NCI-H1048 (cell line): Measurements from ENCODE around the gene PLXNA4.

Source experiments
- DNase-seq: peaks from one replicate; lab custom pipeline; 2025; lab: John Stamatoyannopoulos, UW

PLXNA4 gene

DNA sequence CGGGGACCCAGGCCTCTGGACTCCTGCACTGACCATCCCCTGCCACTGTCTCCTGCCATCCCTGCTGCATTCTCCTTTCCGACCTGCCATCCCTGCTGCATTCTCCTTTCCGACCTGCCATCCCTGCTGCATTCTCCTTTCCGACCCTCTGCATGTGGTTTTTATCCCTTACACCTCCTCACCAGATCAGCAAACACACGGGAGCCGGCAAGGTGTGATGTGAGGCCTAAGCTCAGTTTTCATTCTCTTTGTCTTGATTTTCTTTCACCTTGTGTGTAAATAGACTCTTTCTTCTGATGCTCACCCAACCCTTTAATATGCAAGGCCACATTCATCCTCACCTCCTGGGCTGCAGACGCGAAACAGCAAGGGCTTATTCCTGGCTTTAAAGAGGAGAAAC lies 11.4 kb downstream of the PLXNA4 start:
- DNase-seq = no peak

DNA sequence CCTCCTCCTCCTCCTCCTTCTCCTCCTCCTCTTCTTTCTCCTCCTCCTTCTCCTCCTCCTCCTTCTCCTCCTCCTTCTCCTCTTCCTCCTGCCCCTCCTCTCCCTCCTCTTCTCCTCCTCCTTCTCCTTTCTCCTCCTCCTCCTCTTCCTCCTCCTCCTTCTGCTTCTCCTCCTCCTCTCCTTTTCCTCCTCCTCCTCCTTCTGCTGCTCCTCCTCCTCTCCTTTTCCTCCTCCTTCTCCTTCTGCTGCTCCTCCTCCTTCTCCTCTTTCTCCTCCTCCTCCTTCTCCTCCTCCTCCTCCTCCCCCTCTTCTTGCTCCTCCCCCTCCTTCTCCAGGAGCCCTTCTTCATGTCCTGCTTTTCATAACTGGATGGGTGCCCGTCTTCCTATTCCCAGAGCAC lies 12.2 kb downstream of the PLXNA4 start:
- DNase-seq = no peak

DNA sequence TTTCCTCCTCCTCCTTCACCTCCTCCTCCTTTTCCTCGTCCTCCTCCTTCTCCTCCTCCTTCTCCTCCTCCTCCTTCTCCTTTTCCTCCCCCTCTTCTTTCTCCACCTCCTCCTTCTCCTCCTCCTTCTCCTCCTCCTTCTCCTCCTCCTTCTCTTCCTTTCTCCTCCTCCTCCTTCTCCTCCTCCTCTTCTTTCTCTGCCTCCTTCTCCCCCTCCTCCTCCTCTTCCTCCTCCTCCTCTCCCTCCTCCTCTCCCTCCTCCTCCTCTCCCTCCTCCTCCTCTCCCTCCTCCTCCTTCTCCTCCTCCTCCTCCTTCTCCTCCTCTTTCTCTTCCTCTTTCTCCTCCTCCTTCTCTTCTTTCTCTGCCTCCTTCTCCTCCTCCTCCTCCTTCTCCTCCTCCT lies 13.6 kb downstream of the PLXNA4 start:
- DNase-seq = no peak

DNA sequence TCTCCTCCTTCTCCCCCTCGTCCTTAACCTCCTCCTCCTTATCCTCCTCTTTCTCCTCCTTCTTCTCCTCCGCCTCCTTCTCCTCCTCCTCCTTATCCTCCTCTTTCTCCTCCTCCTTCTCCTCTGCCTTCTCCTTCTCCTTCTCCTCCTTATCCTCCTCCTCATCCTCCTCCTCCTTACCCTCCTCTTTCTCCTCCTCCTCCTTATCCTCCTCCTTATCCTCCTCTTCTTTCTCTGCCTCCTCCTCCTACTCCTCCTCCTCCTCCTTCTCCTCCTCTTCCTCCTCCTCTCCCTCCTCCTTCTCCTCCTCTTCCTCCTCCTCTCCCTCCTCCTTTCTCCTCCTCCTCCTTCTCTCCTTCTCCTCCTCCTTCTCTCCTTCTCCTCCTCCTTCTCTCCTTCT lies 14.5 kb downstream of the PLXNA4 start:
- DNase-seq = no peak

DNA sequence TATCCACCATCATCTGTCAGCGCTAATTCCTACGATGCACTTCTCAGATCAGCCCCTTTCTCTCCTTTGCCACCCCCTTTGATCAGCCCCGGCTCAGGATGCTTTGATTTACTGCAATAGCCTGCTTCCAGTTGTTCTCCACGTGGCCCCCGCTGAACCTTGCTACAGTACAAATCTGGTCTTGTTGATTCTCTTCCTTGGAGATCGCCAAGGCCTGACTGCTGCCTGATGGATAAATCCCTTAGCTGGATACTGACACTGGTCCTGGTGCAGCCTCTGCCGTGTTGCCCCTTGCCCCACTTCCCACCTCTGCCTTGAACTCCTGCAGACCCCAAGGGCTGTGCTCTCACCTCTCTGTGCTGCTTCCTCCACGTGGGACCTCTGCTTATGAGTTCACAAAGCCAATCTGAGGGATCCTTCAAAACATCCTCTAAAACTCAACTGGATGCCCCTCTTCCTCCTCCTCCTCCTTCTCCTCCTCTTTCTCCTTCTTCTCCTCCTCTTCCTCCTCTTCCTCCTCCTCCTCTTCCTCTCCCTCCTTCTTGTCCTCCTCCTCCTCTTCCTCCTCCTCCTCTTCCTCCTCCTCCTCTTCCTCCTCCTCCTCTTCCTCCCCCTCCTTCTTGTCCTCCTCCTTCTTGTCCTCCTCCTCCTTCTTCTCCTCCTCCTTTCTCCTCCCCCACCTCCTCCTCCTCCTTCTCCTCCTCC lies 15.3 kb downstream of the PLXNA4 start:
- DNase-seq = no peak

DNA sequence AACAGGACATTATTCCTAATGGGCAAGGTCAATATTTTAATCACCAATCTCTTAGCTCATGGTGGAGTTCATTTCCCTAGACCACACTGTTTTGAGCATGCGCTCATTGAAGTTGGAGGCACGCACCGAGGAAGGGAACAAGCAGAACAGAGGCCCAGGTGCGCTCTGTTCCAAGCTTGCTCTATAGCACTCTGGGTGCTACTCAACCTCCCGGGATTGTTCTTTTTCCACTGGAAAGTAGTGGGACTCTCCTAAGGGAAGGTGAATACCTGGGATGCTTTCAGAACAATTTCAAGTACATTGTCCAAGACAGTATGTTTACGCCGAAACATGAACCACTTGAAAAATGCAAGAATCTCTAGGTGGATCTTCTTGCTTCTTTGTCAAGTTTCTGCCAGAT lies 16.2 kb downstream of the PLXNA4 start:
- no peak for DNase-seq

DNA sequence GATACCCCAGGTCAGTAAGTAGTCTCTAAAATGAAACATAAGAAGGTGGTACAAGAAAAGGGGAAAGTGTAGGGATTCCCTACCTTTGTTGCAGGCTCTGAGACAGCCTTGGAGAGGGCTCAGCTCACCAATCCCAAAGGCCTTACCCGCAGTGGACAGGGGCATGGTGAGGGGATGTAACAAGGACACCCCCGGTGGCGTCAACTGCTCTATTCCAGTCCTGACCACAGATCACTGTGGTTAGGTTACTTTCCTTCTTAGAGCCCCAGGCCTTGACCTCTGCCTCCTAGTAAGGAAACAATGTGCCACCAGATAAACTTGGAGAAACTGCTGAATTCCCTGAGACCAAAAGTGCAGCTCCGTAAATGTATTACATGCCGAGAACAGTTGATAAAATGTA lies 17.5 kb downstream of the PLXNA4 start:
- no peak for DNase-seq

DNA sequence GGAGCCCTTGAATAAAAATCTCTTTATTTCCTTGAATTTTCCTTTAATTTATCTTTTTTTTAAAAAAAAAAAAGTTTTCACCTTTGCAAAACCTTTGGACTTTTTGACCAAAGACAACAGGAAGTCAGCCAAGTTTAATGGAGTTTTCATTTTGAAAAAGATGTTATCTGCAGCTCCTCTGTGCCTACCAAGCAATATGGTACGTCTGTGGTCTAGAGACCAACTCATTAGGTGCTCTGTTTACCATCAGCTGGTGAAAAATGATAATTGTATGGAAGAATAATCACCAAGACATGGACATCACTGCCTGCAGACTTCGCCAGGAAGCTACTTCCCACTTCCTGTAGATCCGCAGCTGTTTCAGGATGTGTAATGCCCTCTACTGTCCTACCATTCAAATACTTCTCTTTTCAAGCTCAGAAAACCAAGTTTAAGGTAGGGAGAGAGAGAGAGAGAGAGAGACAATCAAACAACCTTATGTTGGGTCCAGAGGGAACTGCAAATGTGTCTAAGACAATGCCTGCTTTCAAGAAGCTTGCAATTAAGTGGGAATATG lies 18.7 kb downstream of the PLXNA4 start:
- DNase-seq = no peak

DNA sequence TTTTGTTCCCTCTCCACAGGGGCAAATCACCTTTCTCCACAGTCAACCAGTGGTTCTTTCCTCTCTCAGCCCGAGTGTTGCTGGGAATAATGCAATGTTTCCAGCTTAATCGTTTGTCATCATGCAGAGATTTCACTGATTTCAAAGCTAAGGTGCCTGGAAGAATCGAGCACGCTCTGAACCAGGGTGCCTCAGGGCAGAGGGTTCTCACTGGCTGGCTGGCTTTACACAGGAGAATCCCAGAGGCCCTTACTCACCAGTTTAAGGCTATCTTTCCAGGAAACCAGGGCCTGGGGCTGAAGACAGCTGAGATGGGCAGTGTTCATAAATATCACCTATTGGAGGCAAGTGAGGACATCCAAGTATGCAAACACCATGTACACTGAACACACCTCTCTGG lies 21.8 kb downstream of the PLXNA4 start:
- no peak for DNase-seq

DNA sequence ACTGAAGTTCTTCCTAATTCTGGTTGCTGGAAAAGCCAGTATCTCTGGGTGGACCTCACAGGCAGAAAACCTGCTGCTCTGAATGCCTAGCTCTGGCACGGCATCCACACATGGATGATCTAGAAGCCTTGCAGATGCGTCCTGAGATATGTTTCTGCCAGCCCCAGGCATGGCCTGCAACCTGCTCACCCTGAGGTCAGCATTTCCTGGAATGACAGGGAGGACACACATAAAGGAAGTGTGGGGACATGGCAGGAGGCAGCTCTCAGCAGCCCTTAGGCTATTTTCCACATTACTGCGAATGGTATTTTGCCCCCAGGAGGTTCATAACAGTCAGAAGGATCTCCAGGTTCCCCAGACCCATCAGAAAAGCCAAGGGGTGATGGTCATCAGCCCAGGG lies 23.2 kb downstream of the PLXNA4 start:
- no peak for DNase-seq

DNA sequence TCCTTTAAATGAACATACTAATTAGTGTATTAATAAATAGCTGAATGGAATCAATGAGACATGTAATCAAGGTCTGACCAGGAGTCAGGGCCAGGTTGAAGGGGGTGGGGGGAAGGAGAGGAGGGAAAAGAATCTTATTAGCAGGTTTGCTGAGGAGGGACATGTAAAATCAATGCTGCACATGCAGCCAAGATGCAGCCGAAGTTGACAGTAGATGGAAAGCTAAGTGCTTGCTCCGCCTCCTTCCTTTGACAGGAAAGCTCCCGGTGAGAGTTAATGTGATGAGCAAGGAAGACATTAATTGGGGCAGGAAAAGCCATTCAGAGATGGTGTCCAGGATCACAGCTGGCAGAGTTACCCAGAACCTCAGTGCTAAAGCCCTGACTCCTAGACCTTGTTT lies 24.4 kb downstream of the PLXNA4 start:
- no peak for DNase-seq

DNA sequence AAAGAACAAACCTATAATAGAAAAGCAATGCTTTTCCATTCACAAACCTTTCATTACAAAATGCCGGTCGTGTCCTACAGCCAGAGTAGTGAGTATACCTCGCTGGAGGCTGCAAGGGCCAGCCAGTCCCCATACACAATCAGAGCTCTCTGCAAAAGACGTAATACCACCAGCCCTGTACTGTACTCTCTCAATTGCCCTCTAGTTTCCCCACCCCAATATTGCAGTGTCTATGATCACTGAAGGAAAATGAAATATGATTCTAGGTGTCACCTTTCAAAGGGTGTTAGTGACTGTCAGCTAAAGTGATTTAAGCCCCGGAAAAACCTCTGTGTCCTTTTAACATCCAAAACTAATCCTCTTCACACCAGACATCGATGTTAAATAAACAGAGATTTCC lies 24.8 kb downstream of the PLXNA4 start:
- no peak for DNase-seq

DNA sequence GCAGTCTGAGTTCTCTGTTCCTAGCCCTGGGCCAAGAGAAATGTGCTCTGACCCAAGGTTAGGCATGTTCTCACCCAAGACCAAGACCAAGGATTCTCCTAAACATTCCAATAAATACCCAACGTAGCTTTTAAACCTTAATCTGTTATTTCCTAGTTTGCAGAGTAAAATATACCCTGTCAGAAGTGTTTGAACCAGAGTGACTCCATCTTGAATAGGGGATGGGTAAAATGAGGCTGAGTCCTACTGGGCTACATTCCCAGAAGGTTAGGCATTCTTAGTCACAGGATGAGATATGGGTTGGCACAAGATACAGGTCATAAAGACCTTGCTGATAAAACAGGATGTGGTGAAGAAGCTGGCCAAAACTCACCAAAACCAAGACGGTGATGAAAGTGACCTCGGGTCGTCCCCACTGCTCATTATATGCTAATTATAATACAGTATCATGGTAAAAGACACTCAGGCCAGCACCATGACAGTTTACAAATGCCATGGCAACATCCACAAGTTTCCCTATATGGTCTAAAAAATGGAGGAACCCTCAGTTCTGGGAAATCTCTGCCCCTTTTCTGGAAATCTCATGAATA lies 27.7 kb downstream of the PLXNA4 start:
- no peak for DNase-seq

DNA sequence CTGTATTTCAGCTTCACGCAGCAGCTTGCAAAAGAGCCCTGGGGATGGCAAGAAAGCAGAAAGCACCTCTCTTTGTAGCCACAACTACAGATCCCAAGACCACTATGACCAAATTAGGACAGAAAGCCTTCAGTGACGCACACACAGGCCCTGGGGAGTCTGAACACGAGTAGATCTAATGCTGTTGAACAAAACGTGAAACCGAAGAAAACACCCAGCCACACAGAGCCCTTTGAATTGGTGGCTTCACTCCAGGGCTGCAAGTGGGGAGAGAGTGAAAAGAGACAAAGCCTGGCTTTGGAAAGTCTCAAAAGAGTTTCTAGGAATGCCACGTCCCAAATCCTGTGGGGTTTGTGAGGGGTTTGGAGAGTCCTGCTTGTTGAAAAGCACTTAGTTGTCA lies 28.4 kb downstream of the PLXNA4 start:
- no peak for DNase-seq

DNA sequence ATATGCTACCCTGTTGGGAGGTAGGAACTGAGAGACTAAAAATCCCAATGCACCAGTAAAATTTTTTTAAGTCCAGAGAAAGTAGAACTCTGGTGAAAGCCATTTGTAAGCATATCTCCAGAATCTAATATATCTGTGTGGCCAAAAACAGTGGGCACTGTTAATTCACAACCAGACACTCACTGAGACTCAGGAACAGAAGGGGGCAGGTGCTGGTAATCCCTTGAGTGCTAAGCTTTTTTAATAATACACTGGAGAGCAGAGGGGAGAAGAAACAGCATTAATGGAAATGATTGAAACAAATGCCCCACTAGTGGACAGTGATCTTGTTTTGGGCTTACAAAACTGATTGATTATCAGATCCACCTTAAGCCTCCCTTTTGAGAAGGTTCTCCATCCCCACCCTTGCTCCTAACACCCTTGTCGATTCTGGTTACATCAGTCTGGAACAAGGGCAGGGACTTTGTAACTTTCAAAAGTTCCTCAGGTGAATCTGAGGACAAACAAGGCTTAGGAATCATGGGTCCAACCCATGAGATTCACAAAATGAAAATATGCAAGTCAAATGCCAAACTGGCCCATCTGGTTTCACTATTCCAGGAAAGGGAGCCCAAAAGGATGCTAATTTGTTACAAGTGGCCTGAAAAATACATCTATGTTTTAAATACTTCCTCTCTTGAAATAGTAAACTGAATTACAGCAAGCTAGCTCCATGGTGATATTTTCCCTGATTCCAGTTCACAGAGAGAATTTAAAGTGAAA lies 29.7 kb downstream of the PLXNA4 start:
- no peak for DNase-seq

DNA sequence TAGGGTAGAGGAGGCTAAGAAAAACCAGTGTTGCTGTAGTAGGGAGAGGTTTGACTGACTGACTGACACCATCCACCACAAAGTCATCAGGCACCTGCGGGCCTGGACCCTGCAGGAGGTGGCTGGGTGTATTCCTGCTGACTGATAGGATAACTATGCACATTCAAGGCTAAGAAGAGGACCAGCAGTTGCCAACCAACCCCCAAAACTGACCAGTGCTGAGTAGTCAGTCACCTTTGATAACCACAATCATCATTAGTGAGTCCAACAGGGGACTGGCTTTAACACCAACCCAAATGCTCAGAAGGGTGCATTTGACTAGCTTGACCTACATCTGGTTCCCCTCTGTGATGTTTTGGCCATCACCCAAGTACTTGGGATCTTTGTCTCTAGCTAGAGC lies 30.5 kb downstream of the PLXNA4 start:
- DNase-seq = no peak

DNA sequence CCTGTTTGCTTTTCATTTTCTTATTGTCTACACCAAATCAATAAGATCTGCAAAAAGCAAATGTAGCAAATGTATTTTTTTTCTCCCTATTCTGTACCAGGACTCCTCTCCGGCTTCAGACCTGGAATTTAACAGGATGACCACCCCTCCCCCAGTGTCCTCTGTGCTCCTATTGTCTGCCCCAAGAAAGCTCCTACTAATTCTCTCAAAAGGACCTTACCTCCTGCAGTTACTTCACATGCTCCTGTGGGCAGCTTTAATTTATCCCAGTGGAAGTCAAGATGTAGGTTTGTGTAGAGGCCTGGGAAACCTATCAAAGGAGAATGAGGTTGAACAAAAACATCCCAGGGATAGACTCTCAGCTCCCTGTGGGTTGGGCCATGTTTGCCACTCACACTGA lies 31.3 kb downstream of the PLXNA4 start:
- no peak for DNase-seq

DNA sequence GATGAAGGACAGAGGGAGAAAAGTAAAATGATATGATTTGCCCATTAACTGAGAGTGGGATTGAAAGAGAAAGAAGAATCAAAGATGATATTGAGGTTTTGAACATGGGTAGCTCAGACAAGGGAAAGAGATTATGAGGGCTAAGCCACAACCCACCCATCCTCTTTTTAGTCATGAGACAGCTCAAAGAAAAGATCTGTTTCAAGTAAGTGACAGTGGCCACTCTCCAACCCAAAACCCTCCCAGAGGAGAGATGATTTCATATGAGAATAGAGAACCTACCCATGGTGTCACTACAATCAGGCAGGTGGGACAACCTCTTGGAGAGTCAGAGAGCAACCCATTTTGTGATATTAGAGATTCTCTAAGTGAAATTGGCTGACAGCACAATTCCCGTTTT lies 32.2 kb downstream of the PLXNA4 start:
- no peak for DNase-seq

DNA sequence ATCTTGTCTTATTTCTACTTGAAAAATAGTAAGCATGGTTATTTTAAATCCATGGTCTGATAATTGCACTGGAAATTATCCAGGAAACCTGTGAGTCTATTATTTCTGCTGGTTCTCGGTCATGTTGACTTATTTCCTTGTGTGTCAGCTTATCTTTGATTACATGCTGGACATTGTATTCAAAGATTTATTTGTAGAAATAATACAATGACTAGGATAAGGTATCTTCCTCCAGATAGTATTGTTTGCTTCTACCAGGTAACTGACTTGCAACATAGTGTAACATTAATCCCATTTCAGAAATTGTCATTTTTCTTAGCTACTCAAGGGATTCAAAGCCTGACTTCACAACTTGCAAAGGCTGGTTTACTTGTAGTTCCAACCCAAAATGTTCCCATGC lies 33.4 kb downstream of the PLXNA4 start:
- no peak for DNase-seq

DNA sequence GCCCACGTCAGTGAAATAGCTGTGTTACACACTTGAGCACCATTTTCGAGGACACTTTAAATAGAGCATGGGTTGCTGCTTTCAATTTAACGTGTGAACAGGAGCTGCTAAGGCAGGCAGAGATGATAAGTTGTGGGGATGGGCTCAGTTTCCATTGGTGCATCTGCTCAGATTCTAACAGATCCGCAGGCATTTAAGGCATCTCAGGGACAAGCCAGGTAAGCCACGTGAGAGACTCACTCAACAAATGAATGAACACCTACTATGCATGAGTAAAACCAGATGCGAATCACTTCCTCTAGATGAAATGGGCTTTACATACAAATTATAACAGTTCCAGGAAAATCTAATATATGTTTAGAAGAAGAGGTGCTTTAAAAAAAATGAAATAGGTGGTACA lies 34.6 kb downstream of the PLXNA4 start:
- no peak for DNase-seq

DNA sequence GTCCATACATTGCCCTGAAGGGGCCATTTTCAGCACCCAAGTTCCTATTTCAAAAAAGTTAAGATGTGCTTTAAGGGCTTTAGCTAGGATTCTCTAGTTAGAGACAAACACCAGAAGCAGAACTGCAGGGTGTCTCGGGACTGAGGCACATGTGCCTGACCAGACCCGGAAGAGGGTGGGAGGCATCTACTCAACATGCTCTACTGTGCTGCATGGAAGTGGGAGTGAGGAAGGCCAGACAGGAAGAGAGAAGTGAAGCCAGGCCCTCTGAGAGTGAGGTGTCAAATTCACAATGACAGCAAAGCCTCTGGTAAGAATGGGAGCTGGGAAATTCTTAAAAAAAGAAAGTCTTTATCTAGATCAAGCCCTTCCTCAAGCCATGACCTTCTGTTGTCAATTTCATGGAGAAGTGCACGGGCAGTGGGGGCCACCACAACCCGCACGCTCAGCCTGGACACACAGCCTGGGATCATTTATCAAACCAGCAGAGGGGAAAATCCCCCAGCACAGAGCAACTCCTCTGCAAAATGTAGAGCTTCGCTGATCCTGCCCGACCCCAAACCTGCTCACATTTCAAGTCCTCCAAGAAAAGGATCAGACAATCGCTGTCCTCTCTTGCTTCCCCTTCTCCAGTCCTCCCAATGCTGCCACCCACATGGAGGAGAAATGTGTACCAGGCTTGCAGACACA lies 38.7 kb downstream of the PLXNA4 start:
- no peak for DNase-seq

DNA sequence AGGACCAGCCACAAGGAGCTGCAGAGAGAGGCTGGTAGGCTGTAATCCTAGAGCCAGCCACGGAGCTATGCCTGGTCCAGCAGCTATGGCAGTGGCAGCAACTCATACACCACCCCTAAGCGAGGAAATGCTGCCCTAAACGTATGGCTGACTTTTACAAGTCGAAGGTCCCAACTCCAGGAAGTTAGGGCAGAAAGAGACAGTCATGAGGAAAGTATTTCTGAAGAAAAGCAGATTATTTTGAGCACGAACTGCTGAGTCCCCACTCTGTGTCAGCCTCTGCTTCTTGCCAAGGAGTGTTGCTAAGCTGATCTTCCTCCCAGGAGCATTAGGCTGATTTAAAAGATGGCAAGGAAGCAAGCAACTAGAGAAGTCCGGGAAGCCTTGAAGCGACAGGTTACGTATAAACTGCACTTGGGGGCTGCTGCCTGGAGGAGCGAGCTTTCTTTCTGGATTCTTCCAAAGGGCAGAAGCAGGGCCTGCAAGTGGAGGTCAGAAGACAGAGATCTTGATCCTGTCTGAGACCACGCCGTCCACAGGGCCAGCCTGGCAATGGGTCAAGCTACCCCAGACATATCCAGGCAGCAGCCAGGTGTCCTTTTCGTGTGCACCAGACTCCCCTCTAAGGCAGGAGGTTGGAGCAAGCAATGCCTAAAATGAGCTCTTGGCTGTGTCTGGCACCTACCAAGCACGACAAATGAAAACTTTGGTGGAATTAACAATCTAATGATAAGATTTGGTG lies 39.4 kb downstream of the PLXNA4 start:
- no peak for DNase-seq
